ENCODE data around the gene DYNLL2. TPM values are rescaled to one million over a fixed set of nuclear protein-coding genes. Genes with fewer than 3 reads are reported as not detected.
A peak's percentile ranks its signal among the peaks of the same experiment; 100 is the strongest.
"Not testable (repeated sequence)": the region's sequence is repeated elsewhere in the genome, so short reads cannot be mapped to it uniquely, and the experiment has no call there.

Gene DYNLL2
- total RNA-seq (ENCODE audit: insufficient read depth, low replicate concordance) = 20.5 TPM

DNA sequence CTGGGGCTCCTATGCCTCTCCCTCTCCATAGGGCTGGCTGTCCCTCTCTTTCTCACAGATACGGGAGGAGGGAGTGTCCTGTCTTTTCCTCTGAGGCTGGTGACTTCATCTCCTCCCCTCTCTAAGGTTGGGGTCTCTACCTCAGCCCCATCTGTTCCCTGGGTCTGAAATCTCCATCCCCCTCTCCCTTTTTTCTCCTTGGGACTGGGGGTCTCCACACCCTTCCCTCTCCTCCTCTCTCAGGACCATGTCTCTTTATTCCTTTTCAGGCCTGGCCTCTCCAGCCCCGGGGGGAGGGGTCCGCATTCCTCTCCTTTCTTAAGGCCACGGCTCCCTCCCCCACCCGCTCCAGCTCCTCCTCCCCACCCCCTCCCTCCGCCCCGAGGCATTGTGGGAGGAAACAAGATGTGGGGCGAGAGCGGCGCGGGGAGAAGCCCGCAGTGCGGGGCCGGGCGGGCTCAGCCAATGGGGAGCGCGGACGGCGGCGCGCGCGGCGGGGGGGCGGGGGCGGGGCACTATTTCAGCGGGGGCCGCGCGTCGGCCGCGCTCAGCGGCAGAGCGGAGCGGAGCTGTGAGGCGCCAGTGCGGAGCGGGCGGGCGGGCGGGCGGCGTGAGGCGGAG is at the start of gene DYNLL2:
TSS of gene DYNLL2 (plus strand) at position 550 of the 621 bp plus-strand sequence. CDS start 3,672 bp downstream, outside the sequence.
- peak; percentile 96 for DNase-seq (ENCODE audit: low spot score)

DNA sequence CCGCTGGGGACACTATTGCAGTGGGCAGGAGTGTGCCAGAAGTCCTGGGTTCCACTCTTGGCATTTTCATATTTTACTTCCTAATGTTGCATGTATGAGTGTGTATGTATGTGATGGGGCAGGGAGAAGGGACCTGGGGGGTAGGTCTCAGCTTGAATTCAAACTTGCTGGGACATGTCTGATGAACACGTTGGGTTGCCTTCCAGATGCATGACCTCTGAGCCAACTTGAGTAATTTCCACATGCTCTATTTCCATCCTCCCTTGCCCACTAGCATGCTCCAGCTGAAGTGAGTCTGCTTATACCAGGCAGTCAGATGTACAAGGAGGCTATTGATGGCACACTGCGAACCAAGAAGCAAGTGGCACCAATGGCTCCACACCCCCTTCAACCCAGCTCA is 43.2 kb upstream of the DYNLL2 start:
- no peak for DNase-seq (ENCODE audit: low spot score)

DNA sequence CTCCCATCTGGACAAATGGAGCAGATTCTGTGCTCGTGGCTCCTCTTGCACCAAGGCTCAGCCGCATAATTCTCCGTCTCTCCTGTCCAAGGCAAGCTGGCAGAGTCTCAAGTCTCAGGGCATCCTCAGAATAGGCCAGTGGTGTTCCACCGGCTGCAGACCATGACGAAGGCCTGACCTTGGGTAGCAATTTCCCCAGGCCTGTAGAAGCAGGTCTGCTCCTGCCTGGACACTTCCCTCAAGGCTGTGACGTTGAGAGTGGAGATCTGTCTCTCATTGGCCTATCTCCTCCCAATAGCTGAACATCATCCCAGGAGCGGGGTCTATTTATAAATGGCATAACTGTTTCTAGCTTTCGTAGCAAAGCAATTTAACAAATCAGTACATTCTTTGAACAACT is 42.8 kb upstream of the DYNLL2 start:
- DNase-seq (ENCODE audit: low spot score) = no peak

DNA sequence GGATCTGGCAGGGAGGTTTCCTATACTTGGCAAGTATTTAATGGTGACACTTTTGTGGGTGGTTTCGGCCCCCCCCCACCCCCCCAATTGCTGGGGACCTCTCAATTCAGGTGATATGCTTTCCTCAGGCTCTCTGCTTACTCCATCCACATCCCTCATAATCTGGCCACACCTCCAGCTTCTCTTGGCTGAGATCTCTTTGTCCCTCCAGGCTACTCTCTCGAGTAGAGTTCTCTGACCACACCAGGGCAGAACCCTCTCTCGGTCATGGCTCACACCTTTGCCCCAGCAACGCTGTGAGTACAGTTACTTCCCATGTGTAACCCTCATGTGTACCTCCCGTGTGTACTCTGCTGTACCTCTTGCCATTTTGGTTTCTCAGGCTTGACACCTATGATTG is 42.1 kb upstream of the DYNLL2 start:
- no peak for DNase-seq (ENCODE audit: low spot score)

DNA sequence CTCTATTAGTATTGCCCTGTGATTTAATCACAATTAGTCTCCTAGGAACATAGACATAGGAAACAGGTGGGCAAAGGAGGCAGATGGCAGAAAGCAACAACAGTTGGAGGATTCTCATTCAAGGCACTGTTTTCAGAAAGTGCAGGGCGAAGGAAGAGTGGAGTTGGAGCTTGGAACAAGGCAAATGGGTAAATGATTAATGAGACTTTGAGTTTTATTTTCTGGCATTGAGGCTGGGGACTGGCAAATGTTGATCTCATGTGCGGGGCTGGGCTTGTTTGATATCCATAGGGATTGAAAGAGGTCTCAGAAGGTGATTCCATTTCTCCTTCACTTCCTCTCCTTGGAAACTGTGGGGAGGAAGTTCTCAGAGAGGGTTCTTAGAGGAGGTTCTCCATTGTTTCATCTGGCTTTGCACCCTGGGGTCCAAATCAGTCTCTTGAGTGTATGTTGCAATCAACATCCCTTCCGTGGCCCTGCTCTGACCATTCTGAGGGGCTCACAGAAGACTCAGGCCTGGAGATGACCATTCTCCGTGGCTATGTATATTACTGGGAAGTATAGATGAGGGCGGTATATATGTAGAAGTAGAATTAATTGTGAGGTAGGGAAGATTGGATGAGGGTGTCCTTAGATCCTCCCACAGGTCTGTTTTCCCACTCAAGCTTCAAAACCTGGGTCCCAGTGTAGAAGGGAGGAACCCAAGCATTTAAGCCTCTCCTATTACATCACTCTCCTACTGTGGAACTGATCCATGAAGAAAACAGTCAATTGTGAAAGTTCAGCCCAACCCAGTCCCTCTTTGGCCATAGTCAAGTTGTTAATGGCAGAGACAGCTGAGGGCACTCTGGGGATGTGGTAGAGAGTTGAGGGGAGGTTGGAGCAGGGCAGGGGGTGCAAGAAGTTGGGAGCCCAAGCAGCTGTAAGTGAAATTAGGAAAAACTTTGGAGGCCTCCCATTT is 39.7 kb upstream of the DYNLL2 start:
- DNase-seq (ENCODE audit: low spot score) = no peak

DNA sequence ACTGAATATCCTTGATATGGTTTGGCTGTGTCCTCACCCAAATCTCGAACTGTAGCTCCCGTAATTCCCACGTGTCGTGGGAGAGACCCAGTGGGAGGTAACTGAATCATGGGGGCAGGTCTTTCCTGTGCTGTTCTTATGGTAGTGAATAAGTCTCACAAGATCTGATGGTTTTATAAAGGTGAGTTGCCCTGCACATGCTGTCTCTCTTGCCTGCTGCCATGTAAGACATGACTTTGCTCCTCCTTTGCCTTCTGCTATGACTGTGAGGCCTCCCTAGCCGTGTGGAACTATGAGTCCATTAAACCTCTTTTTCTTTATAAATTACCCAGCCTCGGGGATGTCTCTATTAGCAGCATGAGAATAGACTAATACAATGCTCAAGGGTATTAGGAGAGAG is 39.0 kb upstream of the DYNLL2 start:
- not testable (repeated sequence) for DNase-seq (ENCODE audit: low spot score)

DNA sequence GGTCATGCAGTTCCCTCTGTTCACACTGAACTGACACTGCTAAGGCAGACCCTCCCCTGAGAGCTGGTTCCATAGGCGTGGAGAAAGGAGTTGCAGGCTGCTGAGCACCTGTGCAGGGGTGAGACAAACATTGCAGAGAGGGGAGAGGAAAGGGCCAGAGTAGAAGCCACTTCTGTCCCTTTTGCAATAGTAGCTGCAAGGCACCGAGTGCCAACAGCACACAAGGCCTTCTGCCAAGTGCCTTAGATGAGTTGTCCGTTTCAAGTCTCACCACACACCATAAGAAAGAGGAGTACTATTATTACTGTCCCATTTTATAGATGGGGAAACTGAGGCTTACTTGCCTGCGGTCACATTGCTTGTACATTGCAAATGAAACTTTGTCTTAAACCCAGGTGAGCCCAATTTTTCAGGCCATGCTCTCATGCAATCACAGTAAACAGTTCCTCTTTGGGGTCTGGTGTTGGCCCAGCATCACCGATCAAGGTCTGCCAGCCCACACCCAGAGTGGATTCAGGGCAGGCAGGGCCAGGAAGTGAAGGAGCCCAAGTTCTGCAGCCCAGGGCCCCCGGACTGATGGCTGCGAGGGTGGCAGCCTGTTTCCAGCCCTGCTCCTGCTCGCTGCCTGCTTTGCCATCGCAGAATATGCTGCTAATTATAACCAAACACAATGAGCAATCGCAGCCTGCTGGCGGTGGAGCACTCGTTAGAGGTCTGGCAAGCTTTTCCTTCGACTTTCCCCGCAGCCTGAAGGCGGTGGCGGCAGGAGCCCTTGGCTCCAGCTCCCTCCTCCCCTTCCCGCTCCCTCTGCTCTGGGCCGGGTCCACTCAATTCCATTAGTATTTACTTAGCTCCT is 36.8 kb upstream of the DYNLL2 start:
- no peak for DNase-seq (ENCODE audit: low spot score)

DNA sequence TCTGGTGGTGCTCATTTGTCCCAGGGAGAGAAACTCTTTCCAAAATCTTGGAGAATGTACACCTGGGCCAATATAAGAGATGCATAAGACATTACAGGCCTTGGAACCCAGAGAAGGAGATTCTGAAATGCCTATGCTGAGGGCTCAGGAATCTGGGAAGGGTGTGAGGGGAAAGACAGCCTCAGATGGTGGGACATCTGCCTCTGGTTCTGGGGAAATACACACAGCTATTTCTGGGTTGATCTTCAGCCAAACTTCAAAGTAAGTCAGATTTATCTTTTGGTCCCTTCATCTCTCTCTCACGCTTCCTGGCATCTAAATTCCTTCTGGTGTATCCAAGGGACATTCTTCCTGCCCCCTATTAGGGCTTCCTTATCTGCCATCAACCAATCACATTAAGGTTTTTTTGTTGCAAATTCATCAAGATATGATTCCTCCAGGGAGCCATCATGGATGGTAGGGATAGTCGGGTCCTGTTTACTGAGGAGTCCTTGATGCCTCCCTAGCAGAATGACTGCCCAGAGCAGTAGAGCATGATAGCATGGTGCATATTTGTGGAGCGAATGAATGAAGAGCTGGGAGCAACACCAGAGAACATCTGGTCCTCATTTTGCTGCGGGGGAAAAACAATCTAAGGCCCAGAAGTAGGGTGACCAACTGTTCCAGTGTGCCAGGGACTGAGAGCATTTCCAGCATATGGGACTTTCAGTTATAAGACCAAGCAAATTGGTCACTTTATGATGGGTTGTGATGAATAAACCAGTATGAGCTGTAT is 35.7 kb upstream of the DYNLL2 start:
- DNase-seq (ENCODE audit: low spot score) = no peak

DNA sequence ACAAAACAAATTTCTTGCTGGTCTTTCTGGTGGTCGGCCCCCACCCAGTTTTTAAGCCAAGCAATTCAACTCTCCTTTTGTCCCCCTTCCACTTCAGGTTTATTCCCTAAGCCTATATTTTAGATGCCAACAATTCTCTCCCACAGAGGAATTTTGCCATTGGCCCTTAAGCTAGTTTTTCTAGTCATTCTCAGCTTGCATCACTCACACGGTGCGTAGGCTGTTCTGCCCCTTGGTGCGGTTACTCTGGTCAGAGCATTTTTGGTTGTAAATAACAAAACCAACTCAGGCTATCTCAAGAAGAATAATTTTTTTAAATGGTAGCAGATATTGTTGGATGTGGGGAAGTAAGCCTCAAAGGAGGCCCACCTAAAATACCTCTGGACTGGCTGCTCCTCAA is 33.7 kb upstream of the DYNLL2 start:
- no peak for DNase-seq (ENCODE audit: low spot score)

DNA sequence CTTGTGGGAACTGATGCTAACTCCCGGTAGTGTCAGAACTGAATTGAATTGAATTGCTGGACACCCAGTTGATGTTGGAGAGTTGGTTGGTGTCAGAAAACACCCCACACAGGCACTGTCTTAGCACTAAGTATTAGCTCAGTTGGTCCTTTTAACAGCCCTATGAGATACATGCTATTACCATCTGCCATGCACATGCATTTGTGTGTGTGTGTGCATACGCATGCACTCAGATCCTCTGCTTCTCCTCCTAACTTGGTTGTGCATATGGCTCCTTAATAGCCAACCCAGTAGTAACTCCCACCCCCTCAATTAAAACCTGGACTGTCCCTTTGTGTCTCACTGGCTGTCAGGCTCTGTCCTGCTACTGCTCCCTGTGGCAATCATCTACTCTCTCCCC is 32.3 kb upstream of the DYNLL2 start:
- no peak for DNase-seq (ENCODE audit: low spot score)

DNA sequence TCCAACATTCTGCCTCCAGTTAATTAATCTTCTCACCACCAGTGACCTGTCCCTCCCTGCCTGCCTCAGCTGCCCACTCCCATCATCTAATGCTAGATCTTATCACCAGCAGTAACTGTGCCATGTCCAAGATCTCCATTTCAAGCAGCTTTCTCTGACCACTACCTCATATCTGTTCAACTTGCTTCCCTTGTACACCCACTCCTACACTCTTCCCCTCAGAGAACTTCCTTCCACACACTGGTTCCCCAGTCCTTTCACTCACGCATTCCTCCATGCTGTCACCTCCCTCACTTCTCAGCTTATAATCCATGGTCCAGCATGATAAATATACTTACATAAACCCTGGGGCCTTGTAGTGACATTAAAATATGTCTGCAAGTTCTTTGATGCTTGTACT is 31.8 kb upstream of the DYNLL2 start:
- DNase-seq (ENCODE audit: low spot score) = no peak

DNA sequence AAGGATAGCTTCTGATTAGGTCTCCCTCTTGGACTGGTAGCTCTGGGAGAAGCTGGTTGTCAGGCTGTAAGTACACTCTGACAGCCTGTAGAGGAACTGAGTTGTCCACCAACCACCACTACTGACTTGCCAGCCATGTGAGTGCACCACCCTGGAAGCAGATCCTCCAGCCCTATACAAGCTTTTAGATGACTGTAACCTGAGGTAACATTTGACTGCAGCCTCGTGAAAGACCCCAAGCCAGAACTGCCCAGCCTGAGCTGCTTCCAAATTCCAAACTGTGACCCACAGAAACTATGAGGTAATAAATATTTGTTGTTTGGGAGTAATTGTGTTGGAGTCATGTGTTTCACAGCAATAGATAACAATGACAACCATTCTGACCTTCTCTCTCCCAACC is 30.8 kb upstream of the DYNLL2 start:
- no peak for DNase-seq (ENCODE audit: low spot score)

DNA sequence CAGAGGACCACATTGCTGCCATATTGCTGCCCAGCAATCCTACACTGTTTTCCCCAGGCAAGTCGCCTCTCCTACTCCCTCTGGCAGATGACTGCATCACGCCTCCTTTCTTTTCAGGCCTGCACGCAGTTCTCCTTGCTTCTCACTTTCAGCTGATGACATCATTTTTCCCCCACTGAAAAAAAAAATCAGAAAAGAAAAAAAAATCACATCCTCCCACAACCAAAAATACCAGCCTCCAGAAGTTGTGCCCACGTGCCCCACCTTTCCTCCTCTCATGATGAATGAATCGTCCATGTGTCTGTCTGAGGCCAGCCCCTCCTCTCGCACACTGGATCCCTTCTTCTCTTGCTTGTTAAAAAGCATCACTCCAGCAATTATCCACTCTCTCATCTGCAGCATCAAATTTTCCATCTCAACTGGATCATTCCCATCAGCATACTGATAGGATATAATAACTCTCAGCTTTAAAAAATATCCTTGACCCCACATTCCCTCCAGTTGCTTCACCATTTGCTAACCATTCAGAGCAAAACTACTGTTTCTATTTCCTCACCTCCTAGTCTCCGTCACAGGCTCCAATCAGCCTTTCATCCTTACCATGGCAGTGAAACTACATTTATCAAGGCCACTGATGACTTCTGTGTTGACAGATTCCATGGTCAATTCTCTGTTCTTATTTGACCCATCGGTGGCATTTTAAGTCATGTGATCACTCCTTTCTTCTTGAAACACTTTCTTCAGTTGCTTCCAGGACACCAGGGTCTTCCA is 30.1 kb upstream of the DYNLL2 start:
- DNase-seq (ENCODE audit: low spot score) = no peak

DNA sequence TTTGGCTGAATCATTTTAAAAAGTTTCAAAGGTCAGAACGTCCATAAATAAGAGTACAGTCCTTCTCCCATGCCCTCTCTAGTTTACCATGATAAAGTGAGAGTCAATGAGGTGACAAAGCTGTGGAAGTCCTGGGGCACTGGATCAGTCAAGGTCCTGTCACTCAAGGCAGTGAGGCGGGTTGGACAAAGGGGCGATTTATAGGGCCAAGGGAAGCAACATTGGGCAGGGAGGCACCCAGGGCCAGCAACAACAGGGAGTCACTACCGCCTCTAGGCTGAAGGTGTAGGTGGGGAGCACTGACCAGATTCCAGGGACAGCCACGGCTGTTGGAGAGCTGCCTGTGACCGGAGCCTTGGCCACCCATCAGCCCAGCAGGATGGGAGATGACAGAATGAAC is 28.6 kb upstream of the DYNLL2 start:
- DNase-seq (ENCODE audit: low spot score) = no peak

DNA sequence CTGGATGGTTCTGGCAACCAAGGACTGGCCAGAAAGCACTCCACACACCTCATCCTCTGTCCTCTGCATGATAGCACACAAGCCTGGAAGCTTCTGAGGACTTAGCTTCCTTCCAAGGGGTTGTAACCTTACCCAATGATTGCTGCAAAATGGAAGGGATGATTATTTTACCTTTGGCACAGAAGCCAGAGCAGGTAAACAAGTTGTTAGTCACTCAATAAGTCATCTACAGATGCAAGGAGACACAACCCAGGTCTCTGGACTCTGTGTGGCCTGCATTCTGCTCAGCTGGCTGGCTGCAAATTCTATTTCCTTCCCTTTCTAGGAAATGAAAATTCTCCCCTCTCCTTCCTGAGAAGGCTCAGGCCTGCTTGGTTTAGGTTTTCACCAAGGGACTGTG is 26.7 kb upstream of the DYNLL2 start:
- no peak for DNase-seq (ENCODE audit: low spot score)

DNA sequence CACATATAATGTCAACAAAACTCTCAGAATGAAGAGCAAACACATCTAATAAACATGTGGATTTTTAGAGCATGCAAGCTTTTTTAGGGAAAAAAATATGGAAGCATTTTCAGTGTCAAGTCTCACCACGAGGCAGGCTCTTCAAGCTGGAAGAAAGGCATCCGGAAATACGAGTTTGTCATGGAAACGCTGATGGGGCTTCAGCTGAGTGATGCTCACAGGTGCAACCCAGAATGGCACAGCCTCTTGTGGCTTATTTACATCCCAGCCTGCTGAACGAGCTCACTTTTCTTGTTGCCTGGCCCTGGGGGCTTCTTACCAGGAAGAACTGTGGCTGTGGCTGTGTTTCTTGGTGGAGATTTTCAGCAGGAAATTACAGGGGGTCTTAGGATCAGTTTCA is 24.1 kb upstream of the DYNLL2 start:
- no peak for DNase-seq (ENCODE audit: low spot score)

DNA sequence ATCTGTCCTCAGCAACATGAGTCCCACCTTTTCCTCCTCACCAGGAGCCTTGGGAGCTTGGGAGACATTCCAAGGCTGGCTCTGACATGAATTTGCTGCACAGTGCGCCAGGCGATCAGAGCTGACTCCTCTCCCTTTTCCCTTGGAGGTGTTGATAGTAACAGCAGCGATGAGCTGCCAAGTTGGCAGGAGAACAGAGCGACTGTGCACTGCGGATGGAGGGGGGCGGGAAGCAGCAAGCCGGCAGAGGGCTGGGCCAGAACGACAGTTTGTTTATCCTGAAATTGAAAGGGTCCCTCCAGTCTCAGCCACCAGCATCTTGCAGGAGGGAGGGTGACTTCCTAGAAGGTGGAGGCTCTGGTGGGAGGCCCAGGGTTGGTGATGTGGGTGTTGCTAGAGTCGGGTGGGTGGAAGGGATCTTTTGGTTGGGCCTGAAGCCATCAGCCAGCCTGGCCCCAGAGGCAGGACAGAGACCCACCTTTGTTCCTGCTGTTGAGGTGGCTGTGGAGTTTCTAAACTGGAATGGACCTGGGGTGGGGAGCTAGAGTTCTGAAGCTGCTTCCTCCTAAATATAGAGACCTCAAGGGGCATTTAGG is 22.5 kb upstream of the DYNLL2 start:
- DNase-seq (ENCODE audit: low spot score) = peak; percentile 79

DNA sequence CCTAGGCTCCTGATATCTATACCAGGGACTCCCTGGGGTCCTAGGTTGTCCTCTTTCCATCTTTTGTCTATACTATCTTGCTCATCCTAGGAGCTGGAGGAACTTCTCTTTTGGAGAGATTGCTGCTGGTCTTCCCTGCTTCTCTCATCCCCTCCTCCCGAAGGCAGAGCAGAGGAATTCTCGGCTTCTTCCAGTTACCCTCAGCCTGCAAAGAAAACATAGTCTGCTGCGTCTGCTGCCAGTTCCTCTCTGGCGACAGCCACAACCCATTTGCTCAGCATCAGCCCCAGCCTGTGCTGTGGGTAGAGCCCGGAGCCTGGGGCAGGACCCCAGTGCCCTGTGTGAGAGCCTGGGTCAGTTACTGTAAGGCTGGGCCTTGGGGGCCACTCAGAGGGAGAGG is 21.5 kb upstream of the DYNLL2 start:
- DNase-seq (ENCODE audit: low spot score) = no peak

DNA sequence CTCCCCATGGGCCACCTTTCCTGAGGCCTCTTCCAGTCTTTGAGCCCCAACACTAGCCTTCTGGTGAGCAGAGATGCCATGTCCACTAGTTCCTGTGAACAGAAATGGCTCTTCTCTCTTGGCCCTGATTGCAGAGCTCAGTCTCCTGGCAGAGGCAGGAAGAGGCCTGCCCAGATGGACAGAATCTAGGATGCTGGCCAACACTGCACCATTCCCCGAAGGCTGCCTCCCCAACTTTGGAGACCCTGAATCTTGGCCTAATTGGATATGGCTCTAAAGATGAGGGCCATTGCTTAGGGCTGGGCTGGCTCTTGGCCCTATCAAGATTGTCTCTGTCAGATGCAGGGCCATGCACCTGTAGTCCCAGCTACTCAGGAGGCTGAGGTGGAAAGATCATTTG is 18.0 kb upstream of the DYNLL2 start:
- no peak for DNase-seq (ENCODE audit: low spot score)

DNA sequence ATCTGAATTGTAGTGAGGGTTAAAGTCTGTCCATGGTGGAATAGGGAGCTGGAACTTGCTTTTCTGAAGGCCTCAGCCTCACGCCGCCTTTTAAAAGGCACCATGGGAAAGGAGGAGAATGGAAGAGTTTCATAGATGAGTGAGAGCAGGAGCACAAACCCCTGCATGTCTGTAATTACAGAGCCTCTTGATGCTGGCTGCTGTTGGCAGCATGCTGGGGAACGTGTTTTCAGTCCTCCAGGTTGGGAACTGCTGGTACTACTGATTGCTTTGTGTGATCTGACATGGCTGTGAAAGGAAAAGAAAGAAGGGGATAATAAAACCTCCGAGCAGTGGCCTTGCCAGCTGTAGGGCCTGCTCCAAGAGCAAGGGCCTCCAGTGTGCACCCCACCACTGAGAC is 16.8 kb upstream of the DYNLL2 start:
- DNase-seq (ENCODE audit: low spot score) = no peak

Data from umbilical cord (tissue), 2 donors.